ENCODE results near the gene ST14.

DNA sequence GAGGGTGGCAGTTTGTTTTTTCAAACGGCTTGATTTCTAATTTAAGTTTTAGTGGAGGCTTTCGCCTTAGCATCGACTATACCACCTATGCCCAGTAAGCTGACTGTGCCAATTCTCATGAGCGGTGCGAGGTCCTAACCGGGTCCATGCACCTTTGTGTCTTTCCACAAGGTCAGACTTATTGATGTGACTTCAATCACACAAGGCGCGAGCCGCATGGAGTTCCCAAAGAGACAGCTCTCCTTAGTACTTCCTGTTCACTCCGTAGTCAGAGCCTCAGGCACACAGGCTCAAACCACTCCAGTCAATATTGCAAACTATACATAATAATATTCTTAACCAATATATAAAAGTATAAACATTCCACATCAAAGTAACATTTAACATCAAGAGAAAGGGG, 18.2 kb downstream of the ST14 start:
- TF ChIP-seq RORB (CRISPR knock-in tag; IDR thresholded peaks at IDR 0.05) (no peak), ZNF263 (CRISPR knock-in tag; IDR thresholded peaks at IDR 0.05; ENCODE audit: low read depth) (no peak)
- TF ChIP-seq, protein P1, sequence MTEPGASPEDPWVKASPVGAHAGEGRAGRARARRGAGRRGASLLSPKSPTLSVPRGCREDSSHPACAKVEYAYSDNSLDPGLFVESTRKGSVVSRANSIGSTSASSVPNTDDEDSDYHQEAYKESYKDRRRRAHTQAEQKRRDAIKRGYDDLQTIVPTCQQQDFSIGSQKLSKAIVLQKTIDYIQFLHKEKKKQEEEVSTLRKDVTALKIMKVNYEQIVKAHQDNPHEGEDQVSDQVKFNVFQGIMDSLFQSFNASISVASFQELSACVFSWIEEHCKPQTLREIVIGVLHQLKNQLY (CRISPR knock-in tag; IDR thresholded peaks at IDR 0.05): no peak
- TF ChIP-seq, protein P2, sequence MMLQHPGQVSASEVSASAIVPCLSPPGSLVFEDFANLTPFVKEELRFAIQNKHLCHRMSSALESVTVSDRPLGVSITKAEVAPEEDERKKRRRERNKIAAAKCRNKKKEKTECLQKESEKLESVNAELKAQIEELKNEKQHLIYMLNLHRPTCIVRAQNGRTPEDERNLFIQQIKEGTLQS (CRISPR knock-in tag; conservative IDR thresholded peaks at IDR 0.05): no peak
